ENCODE measurements around the gene EPG5. TPM values are rescaled to one million over a fixed set of nuclear protein-coding genes. Genes with fewer than 3 reads are reported as not detected.

EPG5 gene
- total and polyA plus RNA-seq, 10 of the 15 experiments (the other 5 are each of a cell fraction or from before 2014, with no cell fraction given) = 1.9 to 27.7 (median 9.0) TPM

DNA sequence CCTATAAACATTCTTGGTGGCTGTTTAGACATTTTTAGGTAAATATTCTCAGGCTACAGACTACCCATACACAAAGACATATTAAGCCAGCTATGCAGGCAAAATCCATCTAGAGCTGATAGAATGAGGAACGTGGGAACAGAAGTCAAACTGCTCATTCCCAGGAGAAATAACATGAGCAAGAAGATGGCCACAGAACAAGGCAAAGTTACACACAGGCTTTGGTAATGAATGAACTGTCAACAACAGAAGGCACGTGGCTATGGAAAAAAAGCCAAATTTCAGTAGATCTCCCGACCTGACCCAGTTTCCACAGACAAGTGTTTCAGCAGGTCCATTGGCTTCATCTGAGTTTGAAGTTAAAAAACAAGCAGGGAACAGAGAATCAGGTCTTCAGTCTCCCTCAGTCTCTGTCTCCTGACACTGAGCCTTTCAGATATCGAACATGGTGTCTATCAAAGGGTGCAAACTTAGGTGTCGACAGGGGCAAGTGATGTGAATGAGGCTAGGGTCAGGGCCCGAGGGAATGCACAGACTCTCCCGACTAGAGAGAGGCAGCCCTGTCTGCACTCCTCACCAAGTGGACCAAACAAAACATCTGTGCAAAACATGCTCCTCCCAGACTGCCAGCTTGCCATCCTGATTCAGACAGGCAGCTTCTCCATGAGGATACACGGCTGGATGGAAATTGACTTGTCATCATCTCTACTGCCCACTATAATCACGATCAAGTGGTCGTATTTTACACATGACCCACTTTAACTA, 115.8 kb downstream of the EPG5 start:
- FAIRE-seq (no peak), DNase-seq (ENCODE audit: low read depth, low spot score) (no peak), ATAC-seq (no peak)
- Histone ChIP-seq H3K4me1 (ENCODE audit: control insufficient read depth, insufficient read depth, low read length) (peaks cover 9% of the 10 kb centered on the region; the same call in 1 of the 2 replicates), H3K27me3 (replicated peaks in 1 of 2; ENCODE audit: control insufficient read depth in 2 of 2, insufficient read depth in 2 of 2, low read length in 1 of 2) (no peaks in the 10 kb centered on the region), H3K36me3 (ENCODE audit: control insufficient read depth in 2 of 2, insufficient read depth in 2 of 2, low read length in 1 of 2) (peaks cover 0 to 7% of the 10 kb centered on the region in 2 experiments; a peak in 3 of 4 replicates), H3K4me3 (no peak overlapping the region), H4K20me1 (ENCODE audit: control insufficient read depth, insufficient read depth) (no peaks in the 10 kb centered on the region), H3K9me3 (replicated peaks; ENCODE audit: control insufficient read depth, insufficient read depth, low read length) (no peaks in the 10 kb centered on the region), H3K27ac (ENCODE audit: control insufficient read depth, insufficient read depth) (no peak overlapping the region), H3K79me2 (ENCODE audit: control insufficient read depth, insufficient read depth, low read length) (no peaks in the 10 kb centered on the region), H3K9ac (ENCODE audit: control insufficient read depth, insufficient read depth, low read length) (no peak overlapping the region), H2AFZ (ENCODE audit: control insufficient read depth, low read depth, low read length) (no peak overlapping the region), H3K4me2 (ENCODE audit: control insufficient read depth, insufficient read depth) (no peak overlapping the region)
- ChIA-PET RAD21 (ENCODE audit: unreplicated experiment) (interaction anchor here (0.8 to 1.4 kb wide), 3 partner anchors 26 to 130 kb away, joined by 3 to 5 read pairs (median 3); no protein-coding TSS in a partner anchor), POLR2A (no interaction called here), SMC1A (ENCODE audit: uncharacterized antibody, unreplicated experiment) (interaction anchor here (1.1 to 2.3 kb wide), 6 partner anchors 18 to 189 kb away, joined by 3 to 8 read pairs (median 3); no protein-coding TSS in a partner anchor), CTCF (interaction anchor here (1.3 to 2.7 kb wide), 9 partner anchors 12 to 222 kb away, joined by 3 to 11 read pairs (median 6); no protein-coding TSS in a partner anchor)
- intact Hi-C loops (cut with micrococcal nuclease; ENCODE audit: unreplicated experiment) = no loop called here
- in situ Hi-C loops (cut with MboI) = no loop called here
- TF ChIP-seq ZSCAN29 (IDR thresholded peaks at IDR 0.05) (no peak), BMI1 (IDR thresholded peaks at IDR 0.05; ENCODE audit: borderline replicate concordance) (no peak), ZBED1 (IDR thresholded peaks at IDR 0.05; ENCODE audit: borderline replicate concordance) (no peak), ZNF24 (IDR thresholded peaks at IDR 0.05) (no peak), POLR2AphosphoS2 (IDR thresholded peaks at IDR 0.05; ENCODE audit: low read depth, low read length) (no peak), IRF4 (IDR thresholded peaks at IDR 0.05; ENCODE audit: low read depth, low read length) (no peak), SMC3 (IDR thresholded peaks at IDR 0.05; ENCODE audit: borderline replicate concordance, low read length) (no peak), BRCA1 (IDR thresholded peaks at IDR 0.05; ENCODE audit: low read depth, low read length) (no peak), SUZ12 (IDR thresholded peaks at IDR 0.05; ENCODE audit: unreplicated experiment) (no peak), MTA3 (IDR thresholded peaks at IDR 0.05; ENCODE audit: borderline replicate concordance, low read length) (no peak), YBX1 (IDR thresholded peaks at IDR 0.05) (no peak), TCF12 (IDR thresholded peaks at IDR 0.05; ENCODE audit: low read depth, low read length) (no peak), NRF1 (conservative IDR thresholded peaks at IDR 0.05; ENCODE audit: low read depth, low read length) (no peak)
- no TSS peak for BruUV-seq (replicated peaks)
- WGBS (ENCODE audit: insufficient coverage, insufficient replicate concordance, low lambda C conversion rate, missing lambda C conversion rate) = 91% methylated on average over 10 of the region's 10 CpGs
